ENCODE measurements around the gene MVB12B.

The MVB12B gene

DNA sequence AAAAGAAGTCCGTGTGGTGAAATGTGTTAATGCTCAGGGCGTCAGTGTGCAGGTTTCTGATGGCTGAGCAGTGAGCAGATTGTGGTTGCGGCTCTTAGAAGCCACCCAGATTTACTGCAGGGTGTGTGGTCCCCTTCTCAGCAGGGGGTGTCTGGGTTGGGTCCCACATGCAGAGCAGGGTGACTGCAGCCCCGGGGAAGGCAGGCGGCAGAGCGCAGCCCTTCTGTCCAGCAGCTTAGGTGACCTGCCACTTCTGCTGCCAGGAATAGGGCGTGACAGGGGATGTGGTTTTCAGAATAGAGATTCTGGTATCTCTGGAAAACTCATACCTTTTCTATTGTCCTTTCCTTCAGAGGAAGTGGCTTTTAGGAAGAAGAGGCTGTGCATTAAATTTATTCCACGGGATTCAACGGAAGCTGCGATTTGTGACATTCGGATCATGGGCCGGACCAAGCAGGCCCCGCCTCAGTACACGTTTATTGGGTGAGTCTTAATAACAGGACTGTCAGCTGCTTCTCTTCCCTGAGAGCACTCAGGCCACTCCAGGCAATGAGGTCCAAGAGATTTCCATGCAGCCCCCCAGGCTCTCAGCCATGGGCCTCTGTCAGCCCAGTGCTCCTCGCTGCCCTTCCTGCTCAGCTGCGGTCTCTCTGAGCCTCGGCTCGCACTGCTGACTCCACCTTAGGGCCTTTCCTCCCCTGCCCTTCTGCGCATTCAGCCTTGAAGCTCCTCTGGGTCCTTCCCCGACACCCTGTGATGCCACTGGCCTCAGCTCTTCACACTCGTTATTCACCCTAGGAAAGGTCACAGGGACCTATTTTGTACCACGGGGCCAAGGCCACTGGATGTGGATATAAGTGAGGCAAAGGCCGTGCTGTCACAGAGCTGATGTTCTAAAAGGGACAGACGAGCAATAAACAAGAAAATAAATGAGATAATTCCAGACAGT is 65.4 kb downstream of the MVB12B start:
- Histone ChIP-seq H3K27ac (peak overlapping the region in 1 of 2 donors; percentile 57), H3K4me3 (no peak overlapping the region)
- no peak for DNase-seq (ENCODE audit: low spot score)
- TF ChIP-seq, protein P1, sequence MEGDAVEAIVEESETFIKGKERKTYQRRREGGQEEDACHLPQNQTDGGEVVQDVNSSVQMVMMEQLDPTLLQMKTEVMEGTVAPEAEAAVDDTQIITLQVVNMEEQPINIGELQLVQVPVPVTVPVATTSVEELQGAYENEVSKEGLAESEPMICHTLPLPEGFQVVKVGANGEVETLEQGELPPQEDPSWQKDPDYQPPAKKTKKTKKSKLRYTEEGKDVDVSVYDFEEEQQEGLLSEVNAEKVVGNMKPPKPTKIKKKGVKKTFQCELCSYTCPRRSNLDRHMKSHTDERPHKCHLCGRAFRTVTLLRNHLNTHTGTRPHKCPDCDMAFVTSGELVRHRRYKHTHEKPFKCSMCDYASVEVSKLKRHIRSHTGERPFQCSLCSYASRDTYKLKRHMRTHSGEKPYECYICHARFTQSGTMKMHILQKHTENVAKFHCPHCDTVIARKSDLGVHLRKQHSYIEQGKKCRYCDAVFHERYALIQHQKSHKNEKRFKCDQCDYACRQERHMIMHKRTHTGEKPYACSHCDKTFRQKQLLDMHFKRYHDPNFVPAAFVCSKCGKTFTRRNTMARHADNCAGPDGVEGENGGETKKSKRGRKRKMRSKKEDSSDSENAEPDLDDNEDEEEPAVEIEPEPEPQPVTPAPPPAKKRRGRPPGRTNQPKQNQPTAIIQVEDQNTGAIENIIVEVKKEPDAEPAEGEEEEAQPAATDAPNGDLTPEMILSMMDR (IDR thresholded peaks at IDR 0.05): no peak

DNA sequence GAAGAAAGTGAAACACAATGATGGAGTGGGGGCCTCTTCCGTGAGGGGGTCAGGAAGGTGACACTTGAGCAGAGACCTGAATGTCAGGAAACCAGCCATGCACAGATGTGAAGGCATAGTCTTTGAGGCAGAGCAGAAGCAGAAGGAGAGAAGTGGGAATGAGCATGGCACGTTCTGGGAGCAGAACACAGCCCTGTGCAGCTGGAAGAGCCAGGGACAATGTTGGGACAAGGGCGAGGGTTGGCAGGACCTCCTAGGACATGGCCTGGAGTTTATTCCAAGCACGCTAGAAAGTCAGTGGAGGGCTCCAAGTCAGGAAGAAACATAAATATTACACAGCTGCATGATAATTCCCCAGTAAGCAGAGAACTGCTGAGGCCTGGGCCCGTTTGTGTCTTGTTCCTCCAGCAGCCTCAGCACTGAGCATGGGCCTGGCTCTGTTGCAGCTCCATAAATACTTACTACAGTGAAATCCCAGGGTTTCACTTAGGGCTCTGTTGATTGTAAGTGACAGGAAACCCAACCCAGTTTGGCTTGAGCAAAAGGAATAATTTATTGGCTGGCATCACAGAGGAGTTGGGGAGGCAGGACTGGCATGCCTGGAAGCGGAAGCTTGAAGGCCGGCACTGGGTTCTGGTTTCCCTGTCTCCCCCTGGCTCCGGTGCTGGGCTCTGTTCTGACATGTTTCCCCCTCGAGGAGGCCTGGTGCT is 66.2 kb downstream of the MVB12B start:
- H3K4me3 ChIP-seq: no peak overlapping the region
- no peak for DNase-seq (ENCODE audit: low spot score)
- H3K27ac ChIP-seq: peak overlapping the region in 1 of 2 donors; percentile 57
- TF ChIP-seq, protein P1 (IDR thresholded peaks at IDR 0.05): no peak

DNA sequence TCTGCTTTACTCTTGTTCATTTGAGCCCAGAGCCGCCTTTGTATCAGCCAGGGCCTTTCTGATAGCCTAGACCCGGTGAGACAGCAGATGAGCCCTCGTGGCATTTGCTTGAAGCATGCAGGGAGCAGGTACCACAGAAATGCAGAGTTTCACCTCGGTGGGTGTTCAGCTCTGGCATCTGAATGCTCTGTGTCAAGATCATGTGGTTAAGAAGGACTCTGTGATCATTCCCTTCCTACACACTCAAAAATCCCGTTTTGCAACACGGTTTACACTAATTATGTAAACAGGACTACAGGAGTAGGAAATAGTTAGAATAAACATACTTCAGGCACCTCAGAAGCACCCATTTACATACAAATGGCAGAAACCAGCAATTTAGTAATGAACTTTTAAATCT is 67.2 kb downstream of the MVB12B start:
- DNase-seq (ENCODE audit: low spot score): no peak
- TF ChIP-seq, protein P1 (IDR thresholded peaks at IDR 0.05): no peak
- H3K27ac ChIP-seq: no peak overlapping the region
- H3K4me3 ChIP-seq: no peak overlapping the region

DNA sequence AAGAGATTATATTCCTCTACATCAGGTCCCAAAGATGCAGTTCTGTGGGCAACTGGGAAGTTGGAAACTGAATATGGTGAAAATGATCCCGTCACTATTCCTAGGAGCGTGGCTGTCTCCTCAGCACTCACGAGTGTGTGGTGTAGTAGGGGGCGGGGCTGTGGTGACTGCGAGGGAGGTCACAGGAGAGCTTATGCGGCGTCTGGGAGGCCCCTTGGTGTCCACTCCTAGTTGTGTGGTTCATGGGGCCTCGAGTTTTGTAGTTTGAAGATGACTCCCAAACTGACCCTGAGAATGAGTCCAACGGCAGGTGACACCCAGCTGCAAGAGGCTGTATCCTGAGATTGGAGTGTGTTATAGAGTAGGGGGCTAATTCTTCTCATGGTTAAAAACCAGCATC is 68.2 kb downstream of the MVB12B start:
- TF ChIP-seq, protein P1 (IDR thresholded peaks at IDR 0.05): no peak
- no peak for DNase-seq (ENCODE audit: low spot score)
- no peak overlapping the region for H3K4me3 ChIP-seq
- H3K27ac ChIP-seq: no peak overlapping the region

DNA sequence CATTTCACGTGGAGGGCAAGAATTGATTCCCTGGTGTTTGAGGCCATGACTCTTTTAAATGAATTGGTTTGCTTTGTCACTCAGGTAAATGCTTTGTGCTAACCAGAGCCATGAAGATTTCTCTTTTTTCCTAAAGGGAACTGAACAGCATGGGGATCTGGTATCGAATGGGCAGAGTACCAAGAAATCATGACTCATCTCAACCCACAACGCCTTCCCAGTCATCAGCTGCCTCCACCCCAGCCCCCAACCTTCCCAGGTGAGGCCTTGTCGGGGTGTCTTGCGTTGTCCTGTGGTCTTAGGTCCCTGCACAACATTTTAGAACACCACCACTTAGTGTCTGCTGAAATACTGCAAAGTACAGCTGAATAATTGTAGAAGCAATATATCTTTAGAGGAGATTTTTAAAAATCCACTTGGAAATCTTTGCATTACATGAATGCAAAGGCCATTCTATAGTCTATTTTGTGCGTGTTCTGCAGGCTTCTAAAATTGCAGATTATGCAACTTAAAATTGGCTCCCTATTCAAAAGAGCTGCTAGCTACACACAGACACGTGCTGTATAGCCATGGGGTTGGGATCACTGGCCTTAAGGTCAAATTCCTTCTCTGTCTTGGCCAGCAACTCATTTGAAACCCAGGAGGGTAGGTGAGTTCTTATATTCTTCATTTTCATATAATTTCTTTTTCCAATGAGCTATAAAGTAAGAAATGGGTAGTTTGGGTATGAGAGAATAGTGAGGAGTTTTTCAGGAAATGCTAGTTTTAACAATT is 69.0 kb downstream of the MVB12B start:
- no peak overlapping the region for H3K27ac ChIP-seq
- no peak overlapping the region for H3K4me3 ChIP-seq
- TF ChIP-seq, protein P1 (IDR thresholded peaks at IDR 0.05): no peak
- no peak for DNase-seq (ENCODE audit: low spot score)

DNA sequence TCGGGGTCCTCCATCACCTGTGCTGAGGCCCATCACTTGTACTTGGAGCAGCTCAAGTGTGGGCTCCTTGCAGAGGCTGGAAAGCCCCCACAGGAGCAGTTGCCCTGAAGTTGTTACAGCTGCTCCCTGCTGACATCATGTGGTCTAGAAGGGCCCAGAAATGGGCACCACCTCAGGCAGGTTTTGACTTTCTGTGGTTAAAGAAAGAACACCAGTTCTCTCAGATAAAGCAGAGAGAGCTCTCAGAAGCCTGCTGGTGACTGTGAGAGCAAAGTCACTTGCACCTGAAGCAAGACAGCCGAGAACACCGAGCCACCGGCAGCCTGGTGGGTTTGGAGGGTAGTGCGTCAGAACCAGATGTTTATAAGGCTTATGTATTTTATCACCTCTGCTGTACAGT is 70.4 kb downstream of the MVB12B start:
- DNase-seq (ENCODE audit: low spot score): no peak
- Histone ChIP-seq H3K27ac (no peak overlapping the region), H3K4me3 (no peak overlapping the region)
- TF ChIP-seq, protein P1 (IDR thresholded peaks at IDR 0.05): no peak

Measured in coronary artery (tissue), 2 donors.